Keratinocyte (primary cell): ENCODE results near the gene RNF26. TPM values are rescaled to one million over a fixed set of nuclear protein-coding genes. Genes with fewer than 3 reads are reported as not detected.

Experiments
- DNase-seq: peaks from one replicate; pipeline ENCODE4 v3.0.0-alpha.2; 2011; ENCODE audit warnings: low read depth, missing footprints, low spot score
- FAIRE-seq: peaks from 2 replicates; lab custom pipeline; 2011; peaks lifted over from hg19 to GRCh38; lab: Jason Lieb, UNC
- H2AFZ ChIP-seq: 2 replicates; pipeline ENCODE4 v1.6.0; 2012; ENCODE audit warnings: low read length, control low read depth, inconsistent platforms; ENCODE audit not compliant: control insufficient read depth
- H3K27ac ChIP-seq: 2 replicates; pipeline ENCODE4 v1.5.1; 2011; ENCODE audit warnings: low read length; ENCODE audit not compliant: control insufficient read depth, insufficient read depth
- H3K27me3 ChIP-seq: 3 replicates; pipeline ENCODE4 v1.6.0; 2011; ENCODE audit warnings: low read length; ENCODE audit not compliant: control insufficient read depth, insufficient read depth; ENCODE audit errors: extremely low read depth
- H3K36me3 ChIP-seq, 2 experiments: 2 replicates in 1 of 2; 3 replicates in 1 of 2; pipeline ENCODE4 v1.5.1; 2011; ENCODE audit warnings: low read length in 2 of 2, mild to moderate bottlenecking in 1 of 2; ENCODE audit not compliant: control insufficient read depth in 2 of 2, insufficient read depth in 2 of 2; ENCODE audit errors: extremely low read depth in 1 of 2
- H3K4me1 ChIP-seq: 3 replicates; pipeline ENCODE4 v1.5.1; 2011; ENCODE audit warnings: low read length; ENCODE audit not compliant: control insufficient read depth, insufficient read depth; ENCODE audit errors: extremely low read depth
- H3K4me2 ChIP-seq: 3 replicates; pipeline ENCODE4 v1.6.0; 2011; ENCODE audit warnings: low read depth, low read length; ENCODE audit not compliant: control insufficient read depth, insufficient read depth; ENCODE audit errors: extremely low read depth
- H3K4me3 ChIP-seq, 3 experiments: fragments of 200-600 bp in 1 of 3; sonication (generic) in 1 of 3; 2 replicates in 2 of 3; 3 replicates in 1 of 3; pipeline ENCODE4 v1.5.1; 2011 to 2016; ENCODE audit warnings: low read length in 3 of 3, mild to moderate bottlenecking in 3 of 3, control low read depth in 2 of 3, inconsistent platforms in 1 of 3, low read depth in 1 of 3, mixed read lengths in 1 of 3, mixed run types in 1 of 3, moderate library complexity in 1 of 3; ENCODE audit not compliant: control insufficient read depth in 2 of 3, insufficient read depth in 2 of 3; ENCODE audit errors: extremely low read depth in 1 of 3
- H3K79me2 ChIP-seq: 2 replicates; pipeline ENCODE4 v1.6.0; 2012; ENCODE audit warnings: low read length; ENCODE audit not compliant: control insufficient read depth, insufficient read depth
- H3K9ac ChIP-seq: 3 replicates; pipeline ENCODE4 v1.6.0; 2011; ENCODE audit warnings: low read length; ENCODE audit not compliant: control insufficient read depth, insufficient read depth; ENCODE audit errors: extremely low read depth
- H3K9me1 ChIP-seq: 3 replicates; pipeline ENCODE4 v1.6.0; 2011; ENCODE audit warnings: low read length; ENCODE audit not compliant: control insufficient read depth, insufficient read depth; ENCODE audit errors: extremely low read depth
- H3K9me3 ChIP-seq: 2 replicates; pipeline ENCODE4 v1.5.1; 2012; ENCODE audit warnings: low read depth, low read length; ENCODE audit not compliant: control insufficient read depth
- H4K20me1 ChIP-seq: 3 replicates; pipeline ENCODE4 v1.6.0; 2011; ENCODE audit warnings: low read length; ENCODE audit not compliant: control insufficient read depth, insufficient read depth; ENCODE audit errors: extremely low read depth
- CTCF ChIP-seq, 3 experiments: IDR thresholded peaks in 1 of 3; conservative IDR thresholded peaks in 1 of 3; optimal IDR thresholded peaks in 1 of 3; 2 replicates in 2 of 3; 3 replicates in 1 of 3; pipeline versions ENCODE3 to v1.5.1; 2011; ENCODE audit warnings: low read length in 3 of 3, mild to moderate bottlenecking in 3 of 3, moderate library complexity in 2 of 3, control low read depth in 1 of 3, inconsistent platforms in 1 of 3; ENCODE audit not compliant: insufficient read depth in 2 of 3; ENCODE audit errors: extremely low read depth in 1 of 3
- EZH2 ChIP-seq: IDR thresholded peaks from one replicate; pipeline ENCODE4 v1.6.1; 2012; ENCODE audit warnings: inconsistent platforms, mild to moderate bottlenecking, low read length, moderate library complexity
- dilution Hi-C: fragments of 300-500 bp; cut with MboI; formaldehyde crosslinking; loops from one replicate; pipeline ENCODE4 v1.7.0; 2020; ENCODE audit warnings: low sequenced_read_pairs; ENCODE audit not compliant: extremely low pct_ligation_motif_present
- polyA plus RNA-seq, 5 experiments: library from polyadenylated mRNA; depleted of rRNA in 3 of 5; stranded (reverse) in 3 of 5; stranded (forward) in 1 of 5; unstranded in 1 of 5; fragments of >200 nt; gene quantifications; 1 replicate in 1 of 5; 2 replicates in 3 of 5; 3 replicates in 1 of 5; pipeline versions ENCODE4 v1.2.1 to v1.2.3, GENCODE V29; 2011 to 2012; ENCODE audit warnings: missing spikeins in 2 of 5, low read depth in 1 of 5, low replicate concordance in 1 of 5

RNF26 gene
- polyA plus RNA-seq, 1 donor (not counting 4 experiments of a cell fraction or from before 2014, with no cell fraction given), result 13.2 TPM

GRCh38 chr11:119368121-119369034 lies 34.1 kb downstream of the RNF26 start:
- no peak for DNase-seq
- no peaks in the 10 kb centered on the region for H3K9me3 ChIP-seq
- H3K4me2 ChIP-seq, result no peak overlapping the region
- peaks cover 8% of the 10 kb centered on the region for H3K4me1 ChIP-seq
- dilution Hi-C loops, result no loop called here
- H3K27me3 ChIP-seq, result peaks cover 21% of the 10 kb centered on the region
- H3K27ac ChIP-seq, result no peak overlapping the region
- no peaks in the 10 kb centered on the region for H3K79me2 ChIP-seq
- H3K4me3 ChIP-seq, result no peak overlapping the region
- no peak overlapping the region for H3K9ac ChIP-seq
- no peaks in the 10 kb centered on the region for H4K20me1 ChIP-seq
- TF ChIP-seq EZH2 (no peak), CTCF (optimal IDR thresholded peaks at IDR 0.05 in 1 of 3, IDR thresholded peaks at IDR 0.05 in 1 of 3, conservative IDR thresholded peaks at IDR 0.05 in 1 of 3; ENCODE audit: extremely low read depth in 1 of 3, insufficient read depth in 2 of 3, low read length in 3 of 3) (no peak)
- H2AFZ ChIP-seq, result no peak overlapping the region
- no peak for FAIRE-seq
- no peaks in the 10 kb centered on the region for H3K36me3 ChIP-seq
- H3K9me1 ChIP-seq, result no peaks in the 10 kb centered on the region

DNA sequence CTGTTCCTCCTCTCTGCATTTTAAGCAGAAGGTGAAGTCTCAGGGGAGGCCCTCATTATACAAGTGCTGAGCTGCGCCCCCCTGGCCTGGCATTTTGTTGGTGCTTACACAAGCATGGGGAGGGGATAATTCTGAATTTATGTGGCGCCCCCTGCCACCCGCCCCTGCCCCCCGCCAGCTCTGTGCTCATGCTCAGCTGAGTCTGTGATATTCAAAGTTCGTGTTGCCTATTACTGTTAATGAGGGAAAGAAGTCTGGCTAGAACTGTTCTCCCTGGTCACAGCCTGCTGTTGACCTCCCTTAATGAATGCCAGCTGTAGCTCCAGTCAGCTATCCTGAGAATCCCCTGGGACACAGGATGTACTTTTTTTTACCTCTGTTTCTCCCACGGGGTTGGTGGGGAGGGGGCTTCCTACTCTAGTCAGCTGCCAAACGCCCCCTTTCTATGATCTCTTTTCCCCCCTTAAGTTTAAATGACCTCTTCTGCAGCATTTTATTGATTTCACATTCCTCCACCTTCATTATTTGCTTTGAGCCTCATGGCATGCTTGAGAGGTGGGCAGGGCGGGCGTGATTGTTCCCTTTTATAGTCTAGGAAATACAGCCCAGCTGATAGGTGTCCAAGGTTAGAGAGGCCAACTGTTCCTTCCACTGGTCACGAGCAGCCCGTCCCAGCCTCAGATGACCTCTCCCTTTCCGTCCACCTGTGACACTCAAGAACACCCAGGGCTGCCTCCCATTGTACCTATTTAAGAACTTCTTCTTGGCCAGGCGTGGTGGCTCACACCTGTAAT lies 35.0 kb downstream of the RNF26 start:
- no peaks in the 10 kb centered on the region for H3K9me3 ChIP-seq
- dilution Hi-C loops, result no loop called here
- FAIRE-seq (no peak), DNase-seq (no peak)
- H3K4me3 ChIP-seq, result no peak overlapping the region
- no peak overlapping the region for H3K9ac ChIP-seq
- peaks cover 8% of the 10 kb centered on the region for H3K4me1 ChIP-seq
- peaks cover 18% of the 10 kb centered on the region for H3K27me3 ChIP-seq
- no peak for TF ChIP-seq CTCF (optimal IDR thresholded peaks at IDR 0.05 in 1 of 3, IDR thresholded peaks at IDR 0.05 in 1 of 3, conservative IDR thresholded peaks at IDR 0.05 in 1 of 3; ENCODE audit: extremely low read depth in 1 of 3, insufficient read depth in 2 of 3, low read length in 3 of 3)
- no peak for TF ChIP-seq EZH2
- H3K36me3 ChIP-seq, result no peaks in the 10 kb centered on the region
- H3K9me1 ChIP-seq, result no peaks in the 10 kb centered on the region
- no peak overlapping the region for H2AFZ ChIP-seq
- no peaks in the 10 kb centered on the region for H3K79me2 ChIP-seq
- no peak overlapping the region for H3K27ac ChIP-seq
- H4K20me1 ChIP-seq, result no peaks in the 10 kb centered on the region
- no peak overlapping the region for H3K4me2 ChIP-seq
